HG02763 (cell line): ENCODE data around the gene PLXDC1.
"Not testable (repeated sequence)": the region's sequence is repeated elsewhere in the genome, so short reads cannot be mapped to it uniquely, and the experiment has no call there.

Experiments
- ATAC-seq: cut with Tn5 transposase; IDR thresholded peaks from one replicate; pipeline ENCODE4 v1.9.1; 2021; ENCODE audit warnings: mild to moderate bottlenecking, moderate library complexity; ENCODE audit not compliant: unreplicated experiment

PLXDC1 gene

DNA sequence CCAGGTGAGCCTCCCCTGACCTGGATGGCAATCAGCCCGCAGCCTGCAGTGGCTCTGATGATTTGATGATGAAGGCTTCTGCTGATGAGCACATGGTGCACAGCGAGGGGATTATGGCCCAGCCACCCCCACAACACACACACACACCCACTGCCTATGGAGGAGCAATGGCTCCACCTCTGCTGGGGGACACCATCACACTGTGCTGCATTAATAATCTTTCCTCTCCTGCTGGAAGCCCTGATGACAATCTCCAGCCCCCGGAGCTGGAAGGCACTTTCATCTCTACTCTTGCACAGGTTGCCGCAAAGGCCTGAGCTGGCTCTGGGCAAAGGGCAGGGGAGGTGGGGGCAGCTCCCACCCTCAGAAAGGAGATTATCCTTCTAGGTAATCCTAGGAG, 79.9 kb downstream of the PLXDC1 start:
- ATAC-seq = no peak

DNA sequence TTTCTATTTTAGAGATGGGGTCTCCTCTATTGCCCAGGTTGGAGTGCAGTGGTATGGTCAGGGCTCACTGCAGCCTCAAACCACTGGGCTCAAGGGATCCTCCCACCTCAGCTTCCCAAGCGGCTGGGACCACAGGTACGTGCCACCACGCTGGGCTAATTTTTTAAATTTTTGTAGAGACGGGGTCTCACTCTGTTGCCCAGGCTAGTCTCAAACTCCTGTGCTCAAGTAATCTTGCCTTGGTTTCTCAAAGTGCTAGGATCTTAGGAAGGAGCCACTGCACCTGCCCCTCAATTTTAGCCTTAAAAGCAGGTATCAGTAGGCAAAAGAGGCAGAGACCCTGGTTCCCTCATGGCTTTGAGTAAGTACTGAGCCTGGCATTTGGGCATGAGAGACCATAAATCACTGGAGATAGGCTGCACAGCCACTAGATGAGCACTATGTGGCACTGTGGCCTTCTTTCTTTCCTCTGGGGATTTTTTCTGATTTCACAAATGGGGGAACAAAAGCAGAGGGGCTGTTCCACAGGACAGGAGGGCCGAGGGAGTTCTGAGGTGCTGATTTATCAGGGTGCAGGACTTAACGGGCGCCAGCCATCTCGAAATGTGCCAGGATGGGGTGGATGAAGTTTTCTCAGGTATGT, 82.2 kb downstream of the PLXDC1 start:
- ATAC-seq = no peak

GRCh38 chr17:39064819-39065218, 86.6 kb downstream of the PLXDC1 start:
- no peak for ATAC-seq

DNA sequence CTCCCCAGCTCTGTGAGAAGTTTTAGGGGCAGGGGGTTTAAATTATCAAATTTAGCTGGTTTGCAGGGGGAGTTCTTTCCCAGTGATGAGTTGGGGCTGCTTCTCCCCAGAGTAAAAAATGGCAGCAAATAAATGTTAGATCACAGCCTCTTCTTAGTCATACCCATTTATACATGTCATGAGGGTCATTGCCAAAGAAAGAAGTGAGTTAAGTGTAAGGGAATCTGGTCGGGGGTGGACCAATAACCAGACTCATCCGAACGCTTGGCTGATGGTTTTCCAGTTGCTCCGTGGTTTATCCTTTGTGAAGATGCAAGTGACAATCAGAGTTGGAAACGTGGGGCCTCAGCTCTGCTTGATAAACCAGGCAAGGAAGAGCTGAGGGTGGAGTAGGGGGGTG, 87.1 kb downstream of the PLXDC1 start:
- ATAC-seq = no peak

DNA sequence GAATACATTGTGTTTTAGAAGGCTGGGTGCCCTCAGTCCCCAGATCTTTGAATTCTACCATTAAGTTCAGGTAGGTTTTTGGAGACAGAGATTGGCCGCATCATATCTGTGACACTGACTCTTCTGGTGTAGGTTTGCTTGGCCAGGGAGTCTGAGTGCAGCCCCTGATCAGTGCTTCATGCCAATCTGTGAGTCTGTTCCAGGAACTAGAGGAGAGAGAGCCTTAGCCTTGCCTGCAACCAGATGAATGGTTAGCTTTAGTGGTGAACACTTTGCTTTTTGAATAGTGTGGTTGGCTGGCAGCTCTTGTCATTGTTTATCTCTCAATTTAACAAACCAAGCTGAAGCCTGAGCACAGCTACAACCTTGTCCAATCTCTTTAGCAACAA, 87.8 kb downstream of the PLXDC1 start:
- no peak for ATAC-seq

- ATAC-seq = no peak
Observed at GRCh38 chr17:39062846-39063680, 88.4 kb downstream of the PLXDC1 start.

DNA sequence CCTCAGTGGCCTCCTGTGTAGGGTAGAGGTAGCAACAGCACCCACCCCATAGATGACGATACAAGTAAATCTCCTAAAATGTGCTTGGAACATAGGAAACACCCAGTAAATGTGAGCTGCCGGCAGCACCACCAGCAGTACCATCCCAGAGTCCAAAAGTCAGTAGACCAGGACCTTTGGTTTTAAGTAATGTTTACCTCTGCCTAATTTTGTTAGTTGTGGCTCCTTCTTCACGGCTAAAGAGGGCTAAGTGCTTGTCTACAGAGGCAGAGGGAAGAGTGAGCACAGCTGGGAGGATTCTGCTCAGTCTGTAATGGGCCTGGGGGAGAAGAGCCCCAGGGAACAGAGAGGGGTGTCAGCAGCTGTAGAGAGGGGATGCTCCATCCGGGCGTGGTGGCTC, 92.9 kb downstream of the PLXDC1 start:
- ATAC-seq = no peak

DNA sequence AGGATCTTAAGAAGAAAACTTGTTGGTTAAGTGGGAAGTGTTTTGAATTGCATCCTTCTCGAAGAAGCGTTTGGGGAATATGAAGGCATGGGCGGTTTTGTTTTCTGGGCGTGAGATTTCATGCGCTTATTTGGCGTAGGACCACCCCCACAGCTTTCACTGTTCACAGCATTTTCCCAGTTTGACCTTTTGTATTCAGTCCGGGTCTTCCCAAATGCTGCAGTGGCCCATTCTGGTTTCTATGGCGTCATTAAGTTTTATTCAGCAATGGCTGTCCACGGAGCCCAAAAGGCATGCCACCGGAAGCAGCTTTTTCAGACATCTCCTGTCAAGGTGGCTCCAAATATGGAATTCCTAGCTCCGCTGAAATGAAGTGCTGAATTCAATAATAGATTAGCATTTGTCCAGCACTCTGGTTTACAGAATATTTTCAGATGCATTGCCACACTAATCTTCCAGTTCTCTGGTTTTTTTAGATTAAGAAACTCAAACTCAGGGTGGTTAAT, 93.7 kb downstream of the PLXDC1 start:
- no peak for ATAC-seq

DNA sequence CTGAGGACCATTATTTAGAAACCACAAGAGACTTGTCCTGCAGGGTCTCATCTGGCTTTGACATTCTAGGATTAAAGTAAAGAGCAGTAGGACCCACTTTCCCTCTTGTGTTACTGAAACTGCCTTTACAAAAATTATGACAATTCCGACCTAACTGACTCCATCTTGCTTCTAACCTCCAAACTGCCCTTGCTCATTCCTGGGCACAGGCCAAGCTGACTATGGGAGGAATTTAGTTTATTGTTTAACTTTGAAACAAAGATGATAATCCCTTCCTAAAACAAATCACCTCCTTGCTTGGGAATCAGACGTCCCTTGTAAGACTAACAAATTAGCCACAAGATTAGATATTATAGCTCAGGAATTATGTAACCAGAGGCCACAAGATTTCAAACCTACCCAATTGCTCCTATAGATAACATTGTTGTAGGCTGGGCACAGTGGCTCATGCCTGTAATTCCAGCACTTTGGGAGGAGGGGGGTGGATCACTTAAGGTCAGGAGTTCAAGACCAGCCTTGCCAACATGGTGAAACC, 97.3 kb downstream of the PLXDC1 start:
- ATAC-seq = no peak

GRCh38 chr17:39052423-39052822, 99.0 kb downstream of the PLXDC1 start:
- not testable (repeated sequence) for ATAC-seq

DNA sequence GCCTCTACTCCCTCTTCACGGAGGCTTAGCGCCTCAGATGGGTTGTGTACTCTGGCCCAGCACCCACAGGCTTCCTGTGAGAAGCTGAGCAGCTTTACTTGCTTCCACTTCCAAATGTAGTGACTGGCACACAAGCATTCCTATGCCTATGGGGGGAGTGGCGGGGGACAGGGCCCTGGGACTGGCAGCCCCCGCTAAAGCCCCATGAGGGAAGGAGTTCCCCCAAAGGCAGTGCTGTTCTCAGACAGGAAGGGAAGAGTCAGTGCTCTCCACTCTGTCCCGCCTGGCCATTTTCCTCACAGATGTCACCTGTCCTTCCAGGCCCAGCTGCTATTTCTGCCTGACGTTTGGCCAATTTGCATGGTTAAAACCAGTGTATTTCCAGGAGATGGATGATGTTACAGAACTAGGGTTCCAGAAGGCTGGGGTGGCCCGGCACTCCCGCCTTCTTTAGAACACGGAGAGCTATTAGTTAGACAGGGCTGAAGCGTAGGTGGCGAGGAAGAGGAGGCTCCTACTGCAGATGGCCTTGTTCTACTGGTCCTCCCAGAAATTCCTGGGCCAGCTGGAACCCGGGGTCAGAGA, 100.3 kb downstream of the PLXDC1 start:
- no peak for ATAC-seq

- ATAC-seq = no peak
Observed at GRCh38 chr17:39045948-39046679, 105.3 kb downstream of the PLXDC1 start.

DNA sequence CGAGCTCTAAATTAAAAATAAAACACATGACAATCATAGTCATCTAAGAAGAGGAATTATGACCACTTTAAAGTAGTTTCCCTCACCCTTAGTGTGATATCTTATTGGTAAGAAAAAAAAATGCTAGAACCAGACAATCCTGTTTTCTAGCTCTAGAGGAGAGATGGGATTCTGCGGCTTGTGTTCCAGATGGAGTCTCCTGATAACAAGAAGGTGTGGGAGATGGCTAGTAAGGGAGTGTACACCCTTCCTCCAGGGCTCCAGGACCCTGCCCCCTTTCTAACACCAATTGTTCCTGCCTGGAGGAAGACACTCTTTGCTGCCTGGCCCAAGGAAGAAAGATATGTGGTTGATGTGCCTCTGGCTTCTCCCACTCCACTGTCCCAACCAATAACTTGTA, 115.4 kb downstream of the PLXDC1 start:
- ATAC-seq = no peak

GRCh38 chr17:39035578-39035977, 115.9 kb downstream of the PLXDC1 start:
- ATAC-seq = not testable (repeated sequence)

DNA sequence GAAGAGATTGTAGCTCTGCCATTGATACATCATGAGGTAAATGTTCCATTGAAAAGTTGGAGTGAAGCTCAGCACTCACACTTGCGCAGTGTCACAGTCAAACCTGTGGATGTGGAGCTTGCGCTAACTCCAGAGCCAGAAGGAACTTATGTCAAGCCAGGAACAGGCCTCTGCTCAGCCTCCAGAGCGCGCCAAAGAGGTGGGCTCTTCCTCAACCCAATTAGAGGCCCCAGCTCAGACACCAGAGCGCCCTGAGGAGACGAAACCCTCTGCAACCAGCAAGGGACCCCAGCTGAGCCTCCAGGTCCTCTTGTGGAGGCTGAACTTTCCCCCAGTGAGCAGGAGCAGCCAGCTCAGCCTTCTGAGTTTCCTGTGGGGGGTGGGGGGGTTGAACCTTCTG, 122.7 kb downstream of the PLXDC1 start:
- ATAC-seq = no peak

DNA sequence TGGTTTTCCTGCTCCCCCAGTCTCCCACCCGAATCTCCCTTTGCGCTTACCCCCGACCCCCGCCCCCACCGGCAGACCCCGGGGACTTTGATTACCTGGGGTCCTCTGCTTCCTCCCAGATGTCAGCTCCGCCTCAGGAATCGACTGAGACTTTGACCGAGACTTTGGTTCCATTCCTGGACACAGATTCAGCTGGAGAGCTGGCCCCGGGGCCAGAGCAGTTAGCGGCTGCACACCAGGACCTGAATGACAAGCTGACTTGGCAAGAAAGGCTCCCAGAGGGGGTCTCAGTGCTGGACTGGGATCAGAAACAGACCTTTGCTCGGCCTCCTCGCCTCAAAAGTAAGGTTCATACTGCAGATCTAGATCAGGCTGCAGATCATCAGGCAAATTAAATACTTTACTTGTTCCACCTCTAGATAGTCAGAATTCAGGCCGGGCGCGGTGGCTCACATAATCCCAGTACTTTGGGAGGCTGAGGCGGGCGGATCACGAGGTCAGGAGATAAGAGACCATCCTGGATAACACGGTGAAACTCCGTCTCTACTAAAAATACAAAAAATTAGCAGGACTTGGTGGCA, 123.9 kb downstream of the PLXDC1 start:
- ATAC-seq = no peak

- ATAC-seq = no peak
Observed at GRCh38 chr17:39026980-39027451, 124.4 kb downstream of the PLXDC1 start.

GRCh38 chr17:39026346-39026745, 125.1 kb downstream of the PLXDC1 start:
- ATAC-seq = not testable (repeated sequence)

DNA sequence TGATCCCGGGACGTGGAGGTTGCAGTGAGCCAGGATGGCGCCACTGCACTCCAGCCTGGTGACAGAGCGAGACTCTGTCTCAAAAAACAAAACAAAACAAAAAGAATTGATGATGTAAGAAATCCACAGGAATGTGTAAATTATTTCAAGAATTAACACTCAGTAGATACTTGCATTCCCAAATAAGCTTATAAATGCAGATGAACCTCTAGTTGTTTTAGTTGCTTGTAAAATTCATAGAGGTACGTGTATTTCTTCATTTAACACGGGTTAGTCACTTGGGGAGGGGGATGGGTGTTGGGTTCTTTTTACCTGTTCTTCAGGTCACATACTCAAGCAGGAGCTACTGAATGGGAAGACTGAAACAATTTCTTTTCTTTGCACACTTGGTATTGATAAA, 128.5 kb downstream of the PLXDC1 start:
- ATAC-seq = no peak

GRCh38 chr17:39020037-39020436, 131.4 kb downstream of the PLXDC1 start:
- ATAC-seq = not testable (repeated sequence)
